Ramos (cell line): ENCODE measurements around the gene GRIK4.

Experiments
- in situ Hi-C: fragments of 300-500 bp; cut with MboI; formaldehyde crosslinking; loops from one replicate; pipeline ENCODE4 v1.14.3; 2022; ENCODE audit warnings: low sequenced_read_pairs; ENCODE audit not compliant: unreplicated experiment

GRIK4 gene

GRCh38 chr11:120814531-120815318 is 303.2 kb downstream of the GRIK4 start:
- in situ Hi-C loops: loop anchor here (25.0 kb wide), 1 partner anchor 302 kb away; the partner anchor contains the start of gene GRIK4

GRCh38 chr11:120815319-120816100 is 304.0 kb downstream of the GRIK4 start:
- in situ Hi-C loops: loop anchor here (25.0 kb wide), 1 partner anchor 303 kb away; the partner anchor contains the start of gene GRIK4

- in situ Hi-C loops: loop anchor here (25.0 kb wide), 1 partner anchor 304 kb away; the partner anchor contains the start of gene GRIK4
Observed at GRCh38 chr11:120816176-120816575, 304.6 kb downstream of the GRIK4 start.

GRCh38 chr11:120816711-120817110 is 305.2 kb downstream of the GRIK4 start:
- in situ Hi-C loops: loop anchor here (25.0 kb wide), 1 partner anchor 304 kb away; the partner anchor contains the start of gene GRIK4

GRCh38 chr11:120817158-120817557 is 305.6 kb downstream of the GRIK4 start:
- in situ Hi-C loops: loop anchor here (25.0 kb wide), 1 partner anchor 305 kb away; the partner anchor contains the start of gene GRIK4

- in situ Hi-C loops: loop anchor here (25.0 kb wide), 1 partner anchor 306 kb away; the partner anchor contains the start of gene GRIK4
Observed at GRCh38 chr11:120818097-120818496, 306.5 kb downstream of the GRIK4 start.

GRCh38 chr11:120819003-120819402 is 307.5 kb downstream of the GRIK4 start:
- in situ Hi-C loops: loop anchor here (25.0 kb wide), 1 partner anchor 307 kb away; the partner anchor contains the start of gene GRIK4

GRCh38 chr11:120819437-120820365 is 308.2 kb downstream of the GRIK4 start:
- in situ Hi-C loops: loop anchor here (25.0 kb wide), 1 partner anchor 307 kb away; the partner anchor contains the start of gene GRIK4

- in situ Hi-C loops: loop anchor here (25.0 kb wide), 1 partner anchor 311 kb away; the partner anchor contains the start of gene GRIK4
Observed at GRCh38 chr11:120823159-120823558, 311.6 kb downstream of the GRIK4 start.

GRCh38 chr11:120824242-120824641 is 312.7 kb downstream of the GRIK4 start:
- in situ Hi-C loops: loop anchor here (25.0 kb wide), 1 partner anchor 312 kb away; the partner anchor contains the start of gene GRIK4

- in situ Hi-C loops: no loop called here
Observed at GRCh38 chr11:120827198-120827597, 315.6 kb downstream of the GRIK4 start.

GRCh38 chr11:120827820-120828219 is 316.3 kb downstream of the GRIK4 start:
- in situ Hi-C loops: no loop called here

- in situ Hi-C loops: no loop called here
Observed at GRCh38 chr11:120828847-120829246, 317.3 kb downstream of the GRIK4 start.

- in situ Hi-C loops: no loop called here
Observed at GRCh38 chr11:120830085-120830620, 318.6 kb downstream of the GRIK4 start.

GRCh38 chr11:120832481-120833238 is 321.1 kb downstream of the GRIK4 start:
- in situ Hi-C loops: no loop called here

- in situ Hi-C loops: no loop called here
Observed at GRCh38 chr11:120834686-120835210, 323.2 kb downstream of the GRIK4 start.

- in situ Hi-C loops: no loop called here
Observed at GRCh38 chr11:120835601-120836228, 324.2 kb downstream of the GRIK4 start.

- in situ Hi-C loops: no loop called here
Observed at GRCh38 chr11:120837696-120838095, 326.1 kb downstream of the GRIK4 start.
